PC-3 (cell line): ENCODE data around the gene OR14J1. TPM values are rescaled to one million over a fixed set of nuclear protein-coding genes. Genes with fewer than 3 reads are reported as not detected.
A peak's percentile ranks its signal among the peaks of the same experiment; 100 is the strongest.

Experiments used
- ATAC-seq: fragments of 200-7000 bp; cut with Tn5 transposase; 2 replicates; pipeline ENCODE4 v1.9.1; 2020; ENCODE audit warnings: mild to moderate bottlenecking, moderate library complexity
- Bru-seq: library from RNA; stranded (reverse); fragments of 400-500 nt; gene quantifications from one replicate; lab custom pipeline; 2021; lab: Mats Ljungman, UMichigan
- BruChase-seq, 2 experiments: library from RNA; stranded (reverse); fragments of 400-500 nt; gene quantifications; one replicate each; lab custom pipeline; 2021; lab: Mats Ljungman, UMichigan
- BruUV-seq: library from RNA; stranded (reverse); fragments of 400-500 nt; replicated peaks from 2 replicates; lab custom pipeline; 2021; lab: Mats Ljungman, UMichigan
- CTCF ChIA-PET: fragments of 300-600 bp; sonication (Branson Sonifier 250); formaldehyde crosslinking; loops from one replicate; lab custom pipeline; 2022; ENCODE audit warnings: antibody characterized with exemption; lab: Charles Lee
- POLR2A ChIA-PET: fragments of 300-600 bp; sonication (Branson Sonifier 250); formaldehyde crosslinking; loops from one replicate; lab custom pipeline; 2022; ENCODE audit warnings: antibody characterized with exemption; ENCODE audit not compliant: unreplicated experiment; lab: Charles Lee
- DNase-seq: peaks from one replicate; pipeline ENCODE4 v3.0.0-alpha.2; 2015
- H2AFZ ChIP-seq: fragments of 300-600 bp; sonication (generic); 2 replicates; pipeline ENCODE4 v1.6.0; 2016; ENCODE audit warnings: antibody characterized with exemption, low read length
- H3F3A ChIP-seq: fragments of 300-600 bp; sonication (generic); one replicate; pipeline ENCODE4 v1.6.0; 2017; ENCODE audit warnings: antibody characterized with exemption, low read length, control low read depth, mild to moderate bottlenecking; ENCODE audit not compliant: unreplicated experiment
- H3K27ac ChIP-seq: fragments of 300-600 bp; sonication (generic); 2 replicates; pipeline ENCODE4 v1.5.1; 2016; ENCODE audit warnings: mild to moderate bottlenecking, low read length
- H3K27me3 ChIP-seq: fragments of 300-600 bp; sonication (generic); 2 replicates; pipeline ENCODE4 v1.6.1; 2016; ENCODE audit warnings: low read length, mixed read lengths
- H3K36me3 ChIP-seq: fragments of 300-600 bp; sonication (generic); 2 replicates; pipeline ENCODE4 v1.6.1; 2016; ENCODE audit warnings: low read depth, mixed run types, low read length, mixed read lengths
- H3K4me1 ChIP-seq: fragments of 300-600 bp; sonication (generic); 2 replicates; pipeline ENCODE4 v1.5.1; 2016; ENCODE audit warnings: low read length; ENCODE audit not compliant: insufficient read depth
- H3K4me2 ChIP-seq: fragments of 300-600 bp; sonication (generic); 2 replicates; pipeline ENCODE4 v1.6.0; 2016; ENCODE audit warnings: low read length
- H3K4me3 ChIP-seq: fragments of 300-600 bp; sonication (generic); 2 replicates; pipeline ENCODE4 v1.5.1; 2016; ENCODE audit warnings: mild to moderate bottlenecking, low read length, mixed read lengths
- H3K79me2 ChIP-seq: fragments of 300-600 bp; sonication (generic); 2 replicates; pipeline ENCODE4 v1.6.1; 2017; ENCODE audit warnings: low read length, mixed read lengths
- H3K9ac ChIP-seq: fragments of 300-600 bp; sonication (generic); 2 replicates; pipeline ENCODE4 v1.6.0; 2016; ENCODE audit warnings: mild to moderate bottlenecking, low read length
- H3K9me2 ChIP-seq: fragments of 300-600 bp; sonication (generic); replicated peaks from 2 replicates; pipeline ENCODE4 v1.6.1; 2016; ENCODE audit warnings: mixed run types, low read length, mixed read lengths
- H3K9me3 ChIP-seq: fragments of 300-600 bp; sonication (generic); 2 replicates; pipeline ENCODE4 v1.6.1; 2016; ENCODE audit warnings: low read length, mixed read lengths
- H4K20me1 ChIP-seq: fragments of 300-600 bp; sonication (generic); 2 replicates; pipeline ENCODE4 v1.6.1; 2016; ENCODE audit warnings: low read length, mixed read lengths
- EZH2 ChIP-seq: fragments of 300-600 bp; sonication (generic); IDR thresholded peaks from one replicate; pipeline ENCODE4 v1.6.1; 2017; ENCODE audit warnings: antibody characterized with exemption, mild to moderate bottlenecking, low read length; ENCODE audit not compliant: unreplicated experiment
- EZH2phosphoT487 ChIP-seq: fragments of 300-600 bp; sonication (generic); IDR thresholded peaks from 2 replicates; pipeline ENCODE4 v1.6.1; 2018; ENCODE audit warnings: mild to moderate bottlenecking, antibody characterized with exemption, low read length, borderline replicate concordance
- intact Hi-C: fragments of 100-400 bp; cut with micrococcal nuclease; formaldehyde crosslinking; loops from 2 replicates; pipeline ENCODE4 v1.9.0; 2023
- long read RNA-seq: library from polyadenylated mRNA; unstranded; transcript quantifications from one replicate; pipeline ENCODE4 v2.0.0, GENCODE V29; 2021; ENCODE audit not compliant: unreplicated experiment
- total RNA-seq: library from RNA; depleted of rRNA; stranded (reverse); fragments of >200 nt; gene quantifications from 2 replicates; pipeline ENCODE4 v1.2.3, GENCODE V29; 2014; rRNA removed
- TF ChIP-seq, protein P1 (sequence below): fragments of 300-600 bp; sonication (generic); conservative IDR thresholded peaks from 2 replicates; pipeline ENCODE4 v1.5.1; 2017; ENCODE audit warnings: antibody characterized with exemption, low read depth, mild to moderate bottlenecking, low read length

OR14J1 gene, protein sequence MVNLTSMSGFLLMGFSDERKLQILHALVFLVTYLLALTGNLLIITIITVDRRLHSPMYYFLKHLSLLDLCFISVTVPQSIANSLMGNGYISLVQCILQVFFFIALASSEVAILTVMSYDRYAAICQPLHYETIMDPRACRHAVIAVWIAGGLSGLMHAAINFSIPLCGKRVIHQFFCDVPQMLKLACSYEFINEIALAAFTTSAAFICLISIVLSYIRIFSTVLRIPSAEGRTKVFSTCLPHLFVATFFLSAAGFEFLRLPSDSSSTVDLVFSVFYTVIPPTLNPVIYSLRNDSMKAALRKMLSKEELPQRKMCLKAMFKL
- total RNA-seq: not detected in 2 replicates
- Bru-seq, nascent RNA: not detected
- not detected for BruChase-seq, experiment 1, labeled RNA remaining after a 6-hour chase
- BruChase-seq, experiment 2, labeled RNA remaining after a 2-hour chase: percentile 6 among the genes with signal in this experiment
- long read RNA-seq: 0 reads

DNA sequence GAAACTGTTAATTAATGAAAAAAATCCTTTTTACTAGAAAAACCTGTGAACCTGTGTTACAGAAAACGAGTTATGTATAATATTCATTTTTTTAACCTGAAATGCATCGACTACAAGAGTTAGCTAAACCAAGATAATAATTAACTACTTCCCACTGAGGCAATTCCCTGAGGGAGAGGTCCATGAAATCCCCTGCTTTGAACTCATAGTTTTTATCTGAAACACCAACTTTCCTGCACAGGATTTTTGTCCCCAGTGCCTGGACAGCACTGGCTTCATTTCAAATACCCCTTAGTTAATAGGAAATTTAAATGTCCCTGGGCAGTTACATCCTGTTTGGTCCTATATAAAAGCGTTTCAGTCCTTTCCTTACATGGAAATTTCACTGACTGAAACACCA lies at the start of gene OR14J1:
TSS of gene OR14J1 (plus strand) at position 386 of the 400 bp plus-strand sequence. CDS start 4,989 bp downstream, outside the sequence.
- H4K20me1 ChIP-seq: no peaks in the 10 kb centered on the region
- ATAC-seq: no peak
- H3K27me3 ChIP-seq: peaks cover 32% of the 10 kb centered on the region
- no peaks in the 10 kb centered on the region for H3F3A ChIP-seq
- no peak for TF ChIP-seq EZH2
- no peak for TF ChIP-seq EZH2phosphoT487
- TF ChIP-seq, protein P1, sequence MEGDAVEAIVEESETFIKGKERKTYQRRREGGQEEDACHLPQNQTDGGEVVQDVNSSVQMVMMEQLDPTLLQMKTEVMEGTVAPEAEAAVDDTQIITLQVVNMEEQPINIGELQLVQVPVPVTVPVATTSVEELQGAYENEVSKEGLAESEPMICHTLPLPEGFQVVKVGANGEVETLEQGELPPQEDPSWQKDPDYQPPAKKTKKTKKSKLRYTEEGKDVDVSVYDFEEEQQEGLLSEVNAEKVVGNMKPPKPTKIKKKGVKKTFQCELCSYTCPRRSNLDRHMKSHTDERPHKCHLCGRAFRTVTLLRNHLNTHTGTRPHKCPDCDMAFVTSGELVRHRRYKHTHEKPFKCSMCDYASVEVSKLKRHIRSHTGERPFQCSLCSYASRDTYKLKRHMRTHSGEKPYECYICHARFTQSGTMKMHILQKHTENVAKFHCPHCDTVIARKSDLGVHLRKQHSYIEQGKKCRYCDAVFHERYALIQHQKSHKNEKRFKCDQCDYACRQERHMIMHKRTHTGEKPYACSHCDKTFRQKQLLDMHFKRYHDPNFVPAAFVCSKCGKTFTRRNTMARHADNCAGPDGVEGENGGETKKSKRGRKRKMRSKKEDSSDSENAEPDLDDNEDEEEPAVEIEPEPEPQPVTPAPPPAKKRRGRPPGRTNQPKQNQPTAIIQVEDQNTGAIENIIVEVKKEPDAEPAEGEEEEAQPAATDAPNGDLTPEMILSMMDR: no peak
- no peaks in the 10 kb centered on the region for H3K9me3 ChIP-seq
- no peak within 1 kb of the TSS for H3K27ac ChIP-seq
- no peak within 1 kb of the TSS for H3K4me3 ChIP-seq
- no TSS peak for BruUV-seq
- H2AFZ ChIP-seq: no peak within 1 kb of the TSS
- H3K9me2 ChIP-seq: no peaks in the 10 kb centered on the region
- no peaks in the 10 kb centered on the region for H3K4me1 ChIP-seq
- DNase-seq: no peak
- intact Hi-C loops: no loop called here
- no peak within 1 kb of the TSS for H3K9ac ChIP-seq
- H3K4me2 ChIP-seq: no peak within 1 kb of the TSS
- ChIA-PET CTCF (no interaction called here), POLR2A (no interaction called here)
- H3K36me3 ChIP-seq: no peaks in the 10 kb centered on the region
- no peaks in the 10 kb centered on the region for H3K79me2 ChIP-seq

DNA sequence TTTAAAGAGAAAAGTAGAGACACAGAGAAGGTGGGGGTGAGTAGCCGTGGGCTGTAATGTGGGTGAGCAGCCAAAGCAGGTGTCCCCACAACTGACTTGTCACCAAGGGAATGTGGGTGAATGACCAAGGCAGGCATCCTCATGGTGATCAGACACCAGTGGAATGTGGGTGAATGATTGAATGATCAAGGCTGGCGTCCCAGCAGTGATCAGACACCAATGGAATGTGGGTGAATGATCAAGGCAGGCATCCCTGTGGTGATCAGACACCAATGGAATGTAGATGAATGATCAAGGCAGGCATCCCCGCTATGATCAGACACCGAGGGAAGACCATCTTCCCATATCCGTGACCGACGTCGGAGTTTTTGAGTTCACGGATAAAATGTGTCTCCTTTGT lies 49.8 kb upstream of the OR14J1 start:
- CTCF ChIA-PET: no interaction called here

More for the DNA sequence above, 49.8 kb upstream of the OR14J1 start:
- Histone ChIP-seq H3K9me2 (no peaks in the 10 kb centered on the region), H3K36me3 (no peaks in the 10 kb centered on the region), H3K27ac (no peak overlapping the region), H3K27me3 (peaks cover 20% of the 10 kb centered on the region), H4K20me1 (no peaks in the 10 kb centered on the region), H3K4me2 (no peak overlapping the region), H3F3A (no peaks in the 10 kb centered on the region), H3K4me1 (no peaks in the 10 kb centered on the region), H2AFZ (no peak overlapping the region), H3K9ac (no peak overlapping the region), H3K79me2 (no peaks in the 10 kb centered on the region), H3K9me3 (no peaks in the 10 kb centered on the region), H3K4me3 (no peak overlapping the region)
- TF ChIP-seq EZH2 (no peak), EZH2phosphoT487 (no peak)
- TF ChIP-seq, protein P1: no peak
- intact Hi-C loops: no loop called here
- POLR2A ChIA-PET: no interaction called here
- DNase-seq (no peak), ATAC-seq (no peak)
- BruUV-seq: no TSS peak
